ENCODE results near the gene BMP8A.
"Not testable (repeated sequence)": the region's sequence is repeated elsewhere in the genome, so short reads cannot be mapped to it uniquely, and the experiment has no call there.

The BMP8A gene

DNA sequence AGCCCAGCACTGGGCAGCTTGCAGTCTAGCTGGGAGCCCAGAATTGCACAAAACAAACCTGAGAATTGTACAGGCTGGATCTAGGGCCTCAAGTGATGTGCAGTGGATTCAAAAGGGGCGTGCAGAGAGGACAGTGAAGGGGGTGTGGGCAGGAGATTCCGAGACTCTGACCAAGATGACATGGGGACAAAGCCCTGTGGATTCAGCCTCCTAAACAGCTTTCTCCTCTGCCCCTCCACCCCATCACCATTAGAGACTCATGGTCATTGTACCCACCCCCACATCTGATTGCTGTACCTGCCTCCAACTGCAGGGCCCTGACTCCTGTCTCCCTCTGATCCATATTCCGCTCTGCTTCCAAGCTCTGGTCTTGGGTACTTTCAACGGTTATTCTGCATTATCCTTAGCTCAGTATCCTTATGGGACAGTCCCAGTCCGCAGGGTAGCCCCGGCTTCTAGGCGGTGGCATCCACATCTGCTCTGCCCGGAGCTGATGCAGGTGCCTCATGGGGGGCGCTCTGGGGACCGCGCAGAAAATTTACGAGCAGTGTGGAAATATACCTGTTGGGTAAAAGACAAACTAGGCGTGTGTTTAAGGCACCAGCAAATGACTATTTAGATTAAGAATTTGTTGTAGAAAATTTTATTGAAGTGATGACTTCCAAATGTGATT lies 1.7 kb upstream of the BMP8A start:
- no peak for DNase-seq (ENCODE audit: low spot score)
- in situ Hi-C loops (cut with MboI; ENCODE audit: low sequenced_read_pairs, unreplicated experiment) = no loop called here
- TF ChIP-seq, protein P1, sequence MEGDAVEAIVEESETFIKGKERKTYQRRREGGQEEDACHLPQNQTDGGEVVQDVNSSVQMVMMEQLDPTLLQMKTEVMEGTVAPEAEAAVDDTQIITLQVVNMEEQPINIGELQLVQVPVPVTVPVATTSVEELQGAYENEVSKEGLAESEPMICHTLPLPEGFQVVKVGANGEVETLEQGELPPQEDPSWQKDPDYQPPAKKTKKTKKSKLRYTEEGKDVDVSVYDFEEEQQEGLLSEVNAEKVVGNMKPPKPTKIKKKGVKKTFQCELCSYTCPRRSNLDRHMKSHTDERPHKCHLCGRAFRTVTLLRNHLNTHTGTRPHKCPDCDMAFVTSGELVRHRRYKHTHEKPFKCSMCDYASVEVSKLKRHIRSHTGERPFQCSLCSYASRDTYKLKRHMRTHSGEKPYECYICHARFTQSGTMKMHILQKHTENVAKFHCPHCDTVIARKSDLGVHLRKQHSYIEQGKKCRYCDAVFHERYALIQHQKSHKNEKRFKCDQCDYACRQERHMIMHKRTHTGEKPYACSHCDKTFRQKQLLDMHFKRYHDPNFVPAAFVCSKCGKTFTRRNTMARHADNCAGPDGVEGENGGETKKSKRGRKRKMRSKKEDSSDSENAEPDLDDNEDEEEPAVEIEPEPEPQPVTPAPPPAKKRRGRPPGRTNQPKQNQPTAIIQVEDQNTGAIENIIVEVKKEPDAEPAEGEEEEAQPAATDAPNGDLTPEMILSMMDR (IDR thresholded peaks at IDR 0.05; ENCODE audit: borderline replicate concordance, control extremely low read depth, extremely low read depth, insufficient read depth, missing control alignments) = no peak

DNA sequence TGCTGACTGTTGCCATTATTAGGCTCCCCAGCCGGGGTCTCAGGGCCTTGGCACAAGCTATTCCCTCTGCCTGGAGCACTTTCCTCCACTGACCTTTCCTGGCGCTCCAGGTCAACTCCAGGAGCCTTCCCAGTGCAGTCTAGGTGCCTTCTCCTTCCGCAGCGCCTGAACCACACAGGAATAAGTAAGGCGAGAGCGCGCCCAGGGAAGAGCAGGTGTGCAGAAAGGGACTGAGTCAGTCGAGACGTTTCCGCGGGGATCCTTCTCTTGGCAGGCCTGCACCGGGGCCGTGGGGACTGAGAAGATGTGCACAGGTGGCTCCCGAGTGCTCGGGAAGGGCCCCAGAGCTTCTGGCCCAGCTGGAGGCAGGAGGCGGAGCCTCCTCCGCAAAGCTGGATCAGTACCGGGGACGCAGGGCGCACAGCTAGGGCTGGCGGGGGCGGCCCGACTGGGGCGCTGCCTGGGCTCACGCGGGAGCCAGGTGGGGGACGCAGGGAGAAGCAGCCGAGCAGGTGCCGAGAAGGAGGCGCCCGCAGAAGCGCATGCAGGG lies 765 bp upstream of the BMP8A start:
- TF ChIP-seq, protein P1 (IDR thresholded peaks at IDR 0.05; ENCODE audit: borderline replicate concordance, control extremely low read depth, extremely low read depth, insufficient read depth, missing control alignments) = no peak
- DNase-seq (ENCODE audit: low spot score) = peak; percentile 55

DNA sequence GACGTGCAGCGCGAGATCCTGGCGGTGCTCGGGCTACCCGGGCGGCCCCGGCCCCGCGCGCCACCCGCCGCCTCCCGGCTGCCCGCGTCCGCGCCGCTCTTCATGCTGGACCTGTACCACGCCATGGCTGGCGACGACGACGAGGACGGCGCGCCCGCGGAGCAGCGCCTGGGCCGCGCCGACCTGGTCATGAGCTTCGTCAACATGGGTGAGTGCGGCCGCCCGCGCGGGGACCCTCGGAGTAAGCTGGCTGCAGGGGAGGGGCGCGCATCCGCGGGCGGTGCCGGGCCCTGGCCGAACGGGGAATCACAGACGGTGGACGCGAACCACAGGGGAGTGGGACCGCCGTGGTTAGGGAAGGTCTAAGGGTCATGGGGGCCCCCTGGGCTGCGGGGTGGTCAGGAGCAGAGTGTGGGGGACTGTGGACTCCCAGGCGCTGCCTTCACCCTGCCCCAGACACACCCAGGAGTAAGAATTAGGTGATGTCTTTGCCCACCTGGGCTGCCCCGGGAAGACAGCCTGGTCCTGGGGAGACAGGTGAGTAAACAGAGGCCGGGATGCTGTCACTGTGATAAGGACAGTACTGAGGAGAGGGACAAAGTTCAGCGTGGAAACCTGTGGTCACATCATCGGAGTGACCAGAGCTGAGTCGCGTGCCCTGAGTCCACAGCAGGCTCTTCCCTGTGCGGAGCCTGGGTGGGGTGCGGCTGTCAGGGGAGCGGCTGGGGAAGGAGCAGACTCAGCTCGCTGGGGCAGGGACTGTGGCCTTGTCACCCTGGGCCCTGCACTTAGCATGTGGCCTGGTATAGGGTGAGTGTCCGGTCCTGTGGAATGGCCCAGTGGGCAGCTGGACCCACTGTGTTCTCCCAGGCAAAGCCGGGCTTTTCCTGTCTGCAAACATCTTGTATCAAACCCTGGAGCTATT lies 944 bp downstream of the BMP8A start:
- DNase-seq (ENCODE audit: low spot score); in situ Hi-C loops (cut with MboI; ENCODE audit: low sequenced_read_pairs, unreplicated experiment): not testable (repeated sequence)

More for the DNA sequence above, 765 bp upstream of the BMP8A start:
- in situ Hi-C loops (cut with MboI; ENCODE audit: low sequenced_read_pairs, unreplicated experiment) = no loop called here

DNA sequence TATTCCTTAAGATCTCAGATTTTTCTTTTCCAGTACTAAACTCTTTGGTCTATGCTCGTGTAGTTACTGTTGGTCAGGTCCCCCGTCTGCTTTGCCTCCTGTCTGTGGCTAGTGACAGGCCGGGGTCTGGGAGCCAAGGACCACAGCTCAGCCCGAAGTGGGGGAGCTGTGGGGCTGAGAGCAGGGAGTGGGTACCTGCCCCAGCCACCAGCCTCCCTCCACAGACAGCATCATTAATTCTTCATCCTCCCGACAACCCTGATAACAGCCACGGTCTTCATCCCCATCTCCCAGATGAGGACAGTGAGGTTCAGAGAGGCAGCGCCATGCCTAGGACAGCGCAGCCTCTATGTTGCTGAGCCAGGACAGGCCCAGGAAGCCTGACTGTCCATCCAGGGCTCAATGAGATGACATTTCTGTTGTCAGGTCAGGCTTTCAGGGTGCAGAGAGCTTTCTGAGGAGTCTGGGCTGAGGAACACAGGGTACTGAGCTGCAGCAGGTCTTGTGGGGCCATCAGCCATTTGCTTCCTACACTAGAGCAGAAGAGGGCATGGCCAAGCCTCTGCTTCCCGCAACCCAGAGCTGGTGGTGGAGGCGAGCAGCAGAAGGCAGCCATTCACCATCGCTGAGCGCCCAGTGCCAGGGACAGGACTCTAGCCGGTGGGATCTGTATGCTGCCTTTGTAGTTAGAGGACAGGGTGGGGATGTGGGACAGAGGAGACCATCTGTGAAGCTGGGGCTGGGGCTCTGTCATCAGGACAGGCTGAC lies 1.8 kb downstream of the BMP8A start:
- DNase-seq (ENCODE audit: low spot score); in situ Hi-C loops (cut with MboI; ENCODE audit: low sequenced_read_pairs, unreplicated experiment): not testable (repeated sequence)

DNA sequence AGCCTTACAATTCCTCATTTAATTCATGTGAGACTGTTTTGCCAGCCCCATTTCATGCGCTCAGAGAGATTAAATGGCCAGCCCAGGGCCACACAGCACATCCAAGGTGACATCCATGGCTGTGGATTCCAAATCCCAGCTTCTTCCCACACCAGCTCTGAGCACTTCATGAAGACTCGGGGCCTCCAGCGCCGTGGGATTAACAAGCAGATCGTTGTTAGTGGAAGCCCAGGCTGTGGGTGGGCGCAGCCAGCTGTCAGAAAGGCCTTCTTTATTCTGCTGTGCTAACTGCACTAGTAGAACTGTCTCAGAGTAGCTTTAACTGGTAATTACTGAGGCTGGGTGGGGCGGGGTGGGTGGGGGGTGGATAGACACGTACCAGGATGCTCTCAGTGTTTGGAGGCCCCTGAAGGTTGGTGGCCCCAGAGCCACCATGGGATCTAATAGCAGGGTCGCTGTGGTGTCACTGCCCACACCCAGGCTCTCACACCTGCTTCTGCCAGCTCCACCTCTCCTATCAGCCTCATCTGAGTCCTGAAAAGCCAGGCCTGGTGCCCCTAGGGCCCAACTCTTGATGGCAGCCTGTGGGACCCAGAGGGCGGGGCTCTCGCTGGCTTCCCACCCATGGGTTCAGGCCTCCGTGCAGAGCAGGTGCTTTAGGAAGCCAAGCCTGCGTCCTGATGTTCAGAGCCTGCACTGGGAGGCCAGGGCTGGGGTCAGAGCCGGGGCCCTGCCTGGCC lies 3.4 kb downstream of the BMP8A start:
- in situ Hi-C loops (cut with MboI; ENCODE audit: low sequenced_read_pairs, unreplicated experiment) = no loop called here
- TF ChIP-seq, protein P1 (IDR thresholded peaks at IDR 0.05; ENCODE audit: borderline replicate concordance, control extremely low read depth, extremely low read depth, insufficient read depth, missing control alignments) = no peak
- no peak for DNase-seq (ENCODE audit: low spot score)

DNA sequence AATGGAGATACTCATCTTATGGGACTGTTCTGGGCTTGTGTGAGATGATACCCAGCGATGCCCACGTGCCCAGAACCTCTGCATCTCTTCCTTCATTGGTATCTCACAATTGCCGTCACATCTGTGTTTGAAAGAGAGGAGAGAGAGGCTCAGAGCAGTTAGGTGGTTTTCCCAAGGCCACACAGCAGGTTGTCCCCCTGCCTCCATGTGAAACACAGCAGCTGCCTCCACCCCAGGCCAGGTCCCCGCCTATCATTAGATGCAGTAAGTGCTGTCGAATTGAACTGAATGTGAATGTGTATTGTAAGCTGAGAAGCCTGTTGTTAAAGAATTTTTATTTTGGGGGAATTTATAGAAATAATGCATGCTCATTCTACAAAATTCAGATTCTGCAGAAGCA lies 5.1 kb downstream of the BMP8A start:
- in situ Hi-C loops (cut with MboI; ENCODE audit: low sequenced_read_pairs, unreplicated experiment); DNase-seq (ENCODE audit: low spot score): not testable (repeated sequence)

DNA sequence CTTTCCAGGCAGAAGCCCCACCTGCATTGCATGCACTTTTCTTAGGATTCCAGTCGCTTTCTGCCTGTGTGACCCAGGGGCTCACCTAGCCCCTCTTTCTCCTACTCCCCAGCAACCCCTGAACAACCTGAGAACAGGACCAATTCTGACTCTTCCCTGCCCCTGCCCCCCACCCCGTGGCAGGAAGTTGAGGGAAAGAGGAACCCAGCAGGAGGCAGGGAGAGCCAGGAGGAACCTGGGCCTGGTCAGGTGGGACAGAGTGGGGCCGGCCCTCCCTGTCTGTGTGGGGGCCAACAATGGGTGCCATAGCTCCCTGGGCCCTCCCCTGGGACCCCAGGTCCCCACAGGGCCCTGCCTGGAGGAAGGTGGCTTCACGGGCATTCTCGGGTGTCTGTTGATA lies 6.1 kb downstream of the BMP8A start:
- TF ChIP-seq, protein P1 (IDR thresholded peaks at IDR 0.05; ENCODE audit: borderline replicate concordance, control extremely low read depth, extremely low read depth, insufficient read depth, missing control alignments) = no peak
- in situ Hi-C loops (cut with MboI; ENCODE audit: low sequenced_read_pairs, unreplicated experiment) = no loop called here
- no peak for DNase-seq (ENCODE audit: low spot score)

DNA sequence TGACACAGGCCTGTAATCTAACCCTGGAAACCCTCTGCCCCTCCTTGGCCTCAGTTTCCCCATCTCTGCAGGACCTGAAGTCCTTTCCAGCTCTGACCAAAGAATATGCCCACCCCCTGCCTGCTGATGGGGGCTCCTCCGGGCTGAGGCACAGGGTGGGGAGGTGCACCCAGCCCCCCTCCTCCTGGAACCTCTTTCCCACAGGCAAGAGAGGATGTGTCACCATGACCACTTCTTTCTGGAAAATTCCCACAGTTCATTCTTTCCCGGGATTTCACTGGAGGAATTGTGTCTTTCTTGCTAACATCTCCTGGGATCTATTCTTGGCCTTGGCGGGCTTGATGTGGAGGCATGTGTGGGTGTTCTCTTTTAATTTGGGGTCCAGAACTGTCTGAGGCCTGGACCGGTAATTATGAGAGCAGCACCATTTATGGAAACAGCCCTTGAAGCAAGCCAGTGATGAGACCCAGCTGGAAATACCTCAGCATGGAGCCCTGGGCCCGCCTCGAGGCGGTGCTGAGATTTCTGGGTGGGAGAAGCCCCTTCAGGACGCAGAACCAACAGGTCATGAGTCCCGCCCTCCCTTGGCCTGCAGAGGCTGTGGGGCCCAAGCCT lies 6.8 kb downstream of the BMP8A start:
- in situ Hi-C loops (cut with MboI; ENCODE audit: low sequenced_read_pairs, unreplicated experiment) = not testable (repeated sequence)

DNA sequence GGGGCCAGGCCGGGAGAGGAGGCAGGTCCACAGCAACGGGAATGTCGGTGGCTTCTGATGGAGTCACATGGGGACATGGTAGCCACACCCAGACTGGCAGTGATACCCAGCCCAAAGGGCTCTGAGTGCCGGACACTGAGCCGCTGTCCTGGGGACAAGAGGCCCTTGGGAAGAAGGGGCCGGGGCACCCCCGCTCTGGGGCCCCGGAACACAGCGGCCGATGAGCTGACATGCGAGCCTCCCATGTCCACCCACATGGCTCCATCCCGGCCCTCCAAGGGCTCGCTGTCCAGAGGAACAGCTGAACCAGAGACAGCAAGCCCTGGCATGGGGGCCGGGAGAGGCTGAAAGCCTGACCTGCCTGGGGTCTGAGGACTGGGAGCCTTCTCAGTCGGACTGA lies 7.4 kb downstream of the BMP8A start:
- DNase-seq (ENCODE audit: low spot score); in situ Hi-C loops (cut with MboI; ENCODE audit: low sequenced_read_pairs, unreplicated experiment): not testable (repeated sequence)

More for the DNA sequence above, 6.8 kb downstream of the BMP8A start:
- DNase-seq (ENCODE audit: low spot score) = not testable (repeated sequence)
